ENCODE data around the gene WDFY2. TPM values are rescaled to one million over a fixed set of nuclear protein-coding genes. Genes with fewer than 3 reads are reported as not detected.

Gene WDFY2
- total and polyA plus RNA-seq, 2 of the 13 experiments (the other 11 are each of a cell fraction or from before 2014, with no cell fraction given): 22.6 to 27.0 TPM

DNA sequence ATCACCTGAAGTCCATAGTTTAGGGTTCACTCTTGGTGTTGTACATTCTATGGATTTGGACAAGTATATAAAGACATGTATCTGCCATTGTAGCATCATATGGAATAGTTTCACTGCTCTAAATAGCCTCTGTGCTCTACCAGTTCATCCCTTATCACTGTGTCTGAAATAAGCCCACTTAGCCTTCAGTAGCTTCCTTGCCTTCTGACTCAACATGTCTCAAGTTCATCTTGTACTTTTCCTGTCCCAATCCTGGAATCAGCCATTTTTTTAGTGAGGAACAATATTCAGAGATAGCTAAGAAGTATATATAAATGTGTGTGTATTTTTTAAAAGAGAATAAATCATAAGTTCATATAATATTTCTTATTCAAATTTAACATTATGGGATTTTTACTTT, 140.5 kb downstream of the WDFY2 start:
- no peak for FAIRE-seq

More for the DNA sequence above, 140.5 kb downstream of the WDFY2 start:
- in situ Hi-C loops (cut with HindIII; ENCODE audit: extremely low pct_ligation_motif_present, low pct_unique_long_range_greater_than_20kb): no loop called here
- TF ChIP-seq GLI4 (CRISPR knock-in tag; IDR thresholded peaks at IDR 0.05; ENCODE audit: borderline replicate concordance) (no peak), ZC3H4 (CRISPR knock-in tag; IDR thresholded peaks at IDR 0.05; ENCODE audit: borderline replicate concordance) (no peak), NFRKB (IDR thresholded peaks at IDR 0.05) (no peak), HNRNPLL (IDR thresholded peaks at IDR 0.05; ENCODE audit: low read depth, low read length, poor library complexity, severe bottlenecking) (no peak), ZNF230 (CRISPR knock-in tag; IDR thresholded peaks at IDR 0.05) (no peak), PAX8 (CRISPR knock-in tag; IDR thresholded peaks at IDR 0.05; ENCODE audit: borderline replicate concordance) (no peak), TARDBP (CRISPR knock-in tag; IDR thresholded peaks at IDR 0.05) (no peak)
- TF ChIP-seq, protein P1, sequence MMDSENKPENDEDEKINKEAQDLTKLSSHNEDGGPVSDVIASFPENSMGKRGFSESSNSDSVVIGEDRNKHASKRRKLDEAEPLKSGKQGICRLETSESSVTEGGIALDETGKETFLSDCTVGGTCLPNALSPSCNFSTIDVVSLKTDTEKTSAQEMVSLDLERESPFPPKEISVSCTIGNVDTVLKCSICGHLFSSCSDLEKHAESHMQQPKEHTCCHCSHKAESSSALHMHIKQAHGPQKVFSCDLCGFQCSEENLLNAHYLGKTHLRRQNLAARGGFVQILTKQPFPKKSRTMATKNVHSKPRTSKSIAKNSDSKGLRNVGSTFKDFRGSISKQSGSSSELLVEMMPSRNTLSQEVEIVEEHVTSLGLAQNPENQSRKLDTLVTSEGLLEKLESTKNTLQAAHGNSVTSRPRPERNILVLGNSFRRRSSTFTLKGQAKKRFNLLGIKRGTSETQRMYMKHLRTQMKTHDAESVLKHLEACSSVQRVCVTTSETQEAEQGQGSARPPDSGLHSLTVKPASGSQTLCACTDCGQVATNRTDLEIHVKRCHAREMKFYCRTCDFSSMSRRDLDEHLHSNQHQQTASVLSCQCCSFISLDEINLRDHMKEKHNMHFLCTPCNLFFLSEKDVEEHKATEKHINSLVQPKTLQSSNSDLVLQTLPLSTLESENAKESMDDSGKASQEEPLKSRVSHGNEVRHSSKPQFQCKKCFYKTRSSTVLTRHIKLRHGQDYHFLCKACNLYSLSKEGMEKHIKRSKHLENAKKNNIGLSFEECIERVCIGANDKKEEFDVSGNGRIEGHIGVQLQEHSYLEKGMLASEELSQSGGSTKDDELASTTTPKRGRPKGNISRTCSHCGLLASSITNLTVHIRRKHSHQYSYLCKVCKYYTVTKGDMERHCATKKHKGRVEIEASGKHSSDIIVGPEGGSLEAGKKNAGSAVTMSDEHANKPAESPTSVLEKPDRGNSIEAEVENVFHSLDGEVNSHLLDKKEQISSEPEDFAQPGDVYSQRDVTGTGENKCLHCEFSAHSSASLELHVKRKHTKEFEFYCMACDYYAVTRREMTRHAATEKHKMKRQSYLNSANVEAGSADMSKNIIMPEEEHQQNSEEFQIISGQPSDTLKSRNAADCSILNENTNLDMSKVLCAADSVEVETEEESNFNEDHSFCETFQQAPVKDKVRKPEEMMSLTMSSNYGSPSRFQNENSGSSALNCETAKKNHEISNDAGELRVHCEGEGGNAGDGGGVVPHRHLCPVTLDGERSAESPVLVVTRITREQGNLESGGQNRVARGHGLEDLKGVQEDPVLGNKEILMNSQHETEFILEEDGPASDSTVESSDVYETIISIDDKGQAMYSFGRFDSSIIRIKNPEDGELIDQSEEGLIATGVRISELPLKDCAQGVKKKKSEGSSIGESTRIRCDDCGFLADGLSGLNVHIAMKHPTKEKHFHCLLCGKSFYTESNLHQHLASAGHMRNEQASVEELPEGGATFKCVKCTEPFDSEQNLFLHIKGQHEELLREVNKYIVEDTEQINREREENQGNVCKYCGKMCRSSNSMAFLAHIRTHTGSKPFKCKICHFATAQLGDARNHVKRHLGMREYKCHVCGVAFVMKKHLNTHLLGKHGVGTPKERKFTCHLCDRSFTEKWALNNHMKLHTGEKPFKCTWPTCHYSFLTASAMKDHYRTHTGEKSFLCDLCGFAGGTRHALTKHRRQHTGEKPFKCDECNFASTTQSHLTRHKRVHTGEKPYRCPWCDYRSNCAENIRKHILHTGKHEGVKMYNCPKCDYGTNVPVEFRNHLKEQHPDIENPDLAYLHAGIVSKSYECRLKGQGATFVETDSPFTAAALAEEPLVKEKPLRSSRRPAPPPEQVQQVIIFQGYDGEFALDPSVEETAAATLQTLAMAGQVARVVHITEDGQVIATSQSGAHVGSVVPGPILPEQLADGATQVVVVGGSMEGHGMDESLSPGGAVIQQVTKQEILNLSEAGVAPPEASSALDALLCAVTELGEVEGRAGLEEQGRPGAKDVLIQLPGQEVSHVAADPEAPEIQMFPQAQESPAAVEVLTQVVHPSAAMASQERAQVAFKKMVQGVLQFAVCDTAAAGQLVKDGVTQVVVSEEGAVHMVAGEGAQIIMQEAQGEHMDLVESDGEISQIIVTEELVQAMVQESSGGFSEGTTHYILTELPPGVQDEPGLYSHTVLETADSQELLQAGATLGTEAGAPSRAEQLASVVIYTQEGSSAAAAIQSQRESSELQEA (CRISPR knock-in tag; IDR thresholded peaks at IDR 0.05; ENCODE audit: not compliant biosample characterization): no peak
- TF ChIP-seq, protein P2, sequence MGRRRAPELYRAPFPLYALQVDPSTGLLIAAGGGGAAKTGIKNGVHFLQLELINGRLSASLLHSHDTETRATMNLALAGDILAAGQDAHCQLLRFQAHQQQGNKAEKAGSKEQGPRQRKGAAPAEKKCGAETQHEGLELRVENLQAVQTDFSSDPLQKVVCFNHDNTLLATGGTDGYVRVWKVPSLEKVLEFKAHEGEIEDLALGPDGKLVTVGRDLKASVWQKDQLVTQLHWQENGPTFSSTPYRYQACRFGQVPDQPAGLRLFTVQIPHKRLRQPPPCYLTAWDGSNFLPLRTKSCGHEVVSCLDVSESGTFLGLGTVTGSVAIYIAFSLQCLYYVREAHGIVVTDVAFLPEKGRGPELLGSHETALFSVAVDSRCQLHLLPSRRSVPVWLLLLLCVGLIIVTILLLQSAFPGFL (CRISPR knock-in tag; IDR thresholded peaks at IDR 0.05): no peak
- DNase-seq (ENCODE audit: low spot score) (no peak), ATAC-seq (no peak)
- Histone ChIP-seq H3K9ac (ENCODE audit: insufficient read depth, low read depth, low read length) (no peak overlapping the region), H2AFZ (ENCODE audit: low read length) (no peak overlapping the region), H3K27me3 (ENCODE audit: control insufficient read depth in 1 of 2, insufficient read depth in 2 of 2, low read length in 2 of 2) (no peaks in the 10 kb centered on the region), H3K79me2 (ENCODE audit: insufficient read depth, low read length) (no peaks in the 10 kb centered on the region), H3K4me3 (replicated peaks in 1 of 3; ENCODE audit: insufficient read depth in 1 of 3, low read depth in 2 of 3, low read length in 3 of 3) (no peak overlapping the region), H3K9me3 (ENCODE audit: low read length) (no peaks in the 10 kb centered on the region), H3K4me2 (ENCODE audit: low read depth, low read length) (no peak overlapping the region), H3K4me1 (ENCODE audit: insufficient read depth, low read length) (peaks cover 12% of the 10 kb centered on the region), H3K27ac (ENCODE audit: extremely low read length, insufficient read depth, low read length) (no peak overlapping the region), H3K36me3 (replicated peaks in 1 of 2; ENCODE audit: control insufficient read depth in 1 of 2, insufficient read depth in 2 of 2, low read length in 2 of 2) (peaks cover 12 to 61% of the 10 kb centered on the region in 2 experiments), H4K20me1 (ENCODE audit: insufficient read depth, low read length) (no peaks in the 10 kb centered on the region)
- intact Hi-C loops (cut with micrococcal nuclease; ENCODE audit: unreplicated experiment): no loop called here
- POLR2A ChIA-PET: no interaction called here
- BruUV-seq (replicated peaks): no TSS peak
- CTCF ChIA-PET (ENCODE audit: low intra/inter-chr PET ratio, low total read pairs): no interaction called here

All from HepG2 (cell line).